Colonic mucosa (tissue), 4 donors: ENCODE data around the gene CFAP161. TPM values are rescaled to one million over a fixed set of nuclear protein-coding genes. Genes with fewer than 3 reads are reported as not detected.

Experiments used
- DNase-seq: peaks from one replicate; pipeline ENCODE4 v3.0.0-alpha.2; 2020
- H3K27ac ChIP-seq: fragments of 200-600 bp; one replicate; pipeline ENCODE4 v1.8.0; 2021
- H3K27me3 ChIP-seq: fragments of 200-600 bp; one replicate; pipeline ENCODE4 v1.8.0; 2021
- H3K36me3 ChIP-seq: fragments of 200-600 bp; one replicate; pipeline ENCODE4 v1.8.0; 2021
- H3K4me1 ChIP-seq: fragments of 200-600 bp; one replicate; pipeline ENCODE4 v1.8.0; 2021; ENCODE audit warnings: mild to moderate bottlenecking
- H3K4me3 ChIP-seq: fragments of 200-600 bp; one replicate; pipeline ENCODE4 v1.8.0; 2021
- H3K9ac ChIP-seq, 2 donors: one replicate each; pipeline ENCODE4 v1.7.0; 2013; ENCODE audit warnings: control low read depth in 2 of 2, low read depth in 2 of 2, low read length in 2 of 2
- H3K9me3 ChIP-seq: fragments of 200-600 bp; one replicate; pipeline ENCODE4 v1.8.0; 2021
- CTCF ChIP-seq: fragments of 200-600 bp; IDR thresholded peaks from one replicate; pipeline ENCODE4 v1.8.0; 2022; ENCODE audit warnings: antibody characterized with exemption, mild to moderate bottlenecking
- intact Hi-C: fragments of 100-400 bp; cut with DNase I; formaldehyde crosslinking; loops from one replicate; pipeline ENCODE4 v1.14.1; 2022
- total RNA-seq, 2 donors: library from RNA; stranded (reverse); fragmentation: NEBNext Ultra II Directional in 1 of 2; extraction: Animal tissue kit (Norgen Biotek cat#: 25700) in 1 of 2; gene quantifications; one replicate each; pipeline ENCODE4 v1.2.1, GENCODE V29; 2021
- donor health status: healthy.
- donor health status: DM: no; HTN: no; CAD: no.
- donor health status: DM: no; HTN: no; CAD: no.

The CFAP161 gene
- total RNA-seq, 2 donors from 2014 or later: 0.21 TPM; not detected in 1

GRCh38 chr15:81176291-81176893, 42.3 kb downstream of the CFAP161 start:
- intact Hi-C loops: no loop called here
- Histone ChIP-seq H3K27me3 (no peaks in the 10 kb centered on the region), H3K4me1 (no peaks in the 10 kb centered on the region), H3K4me3 (no peak overlapping the region), H3K9ac (no peak overlapping the region), H3K36me3 (no peaks in the 10 kb centered on the region), H3K27ac (no peak overlapping the region), H3K9me3 (no peaks in the 10 kb centered on the region)
- peak; percentile 27 for DNase-seq
- TF ChIP-seq CTCF: no peak

GRCh38 chr15:81178365-81178764, 44.3 kb downstream of the CFAP161 start:
- Histone ChIP-seq H3K4me1 (no peaks in the 10 kb centered on the region), H3K4me3 (no peak overlapping the region), H3K27me3 (no peaks in the 10 kb centered on the region), H3K9ac (no peak overlapping the region), H3K36me3 (no peaks in the 10 kb centered on the region), H3K27ac (no peak overlapping the region), H3K9me3 (no peaks in the 10 kb centered on the region)
- intact Hi-C loops: no loop called here
- TF ChIP-seq CTCF: no peak
- DNase-seq: no peak

- Histone ChIP-seq H3K36me3 (no peaks in the 10 kb centered on the region), H3K4me3 (no peak overlapping the region), H3K9ac (no peak overlapping the region), H3K27ac (no peak overlapping the region), H3K9me3 (no peaks in the 10 kb centered on the region), H3K4me1 (no peaks in the 10 kb centered on the region), H3K27me3 (no peaks in the 10 kb centered on the region)
- TF ChIP-seq CTCF: no peak
- intact Hi-C loops: no loop called here
- no peak for DNase-seq
These were observed 47.1 kb downstream of the CFAP161 start for GRCh38 chr15:81181220-81181619.

GRCh38 chr15:81182031-81182755, 48.1 kb downstream of the CFAP161 start:
- H3K27me3 ChIP-seq: no peaks in the 10 kb centered on the region
- no peak overlapping the region for H3K27ac ChIP-seq
- intact Hi-C loops: no loop called here

More at GRCh38 chr15:81182031-81182755, 48.1 kb downstream of the CFAP161 start:
- Histone ChIP-seq H3K4me3 (no peak overlapping the region), H3K9ac (no peak overlapping the region), H3K9me3 (no peaks in the 10 kb centered on the region), H3K4me1 (no peaks in the 10 kb centered on the region), H3K36me3 (no peaks in the 10 kb centered on the region)
- no peak for TF ChIP-seq CTCF
- no peak for DNase-seq
